Natural killer cell (primary cell): ENCODE measurements around the gene ACAP1. TPM values are rescaled to one million over a fixed set of nuclear protein-coding genes. Genes with fewer than 3 reads are reported as not detected.

Experiments used
- ATAC-seq, 3 donors: fragments of 150-1000 bp in 2 of 3; fragments of 200-7000 bp in 1 of 3; cut with Tn5 transposase; 1 replicate in 1 of 3; 2 replicates in 2 of 3; pipeline ENCODE4 v1.10.0; 2021; ENCODE audit warnings: mild to moderate bottlenecking in 2 of 3, moderate library complexity in 2 of 3
- DNase-seq, 2 donors: peaks; one replicate each; pipeline versions ENCODE4 v3.0.0 to v3.0.0-alpha.2; 2013 to 2021; ENCODE audit warnings: mixed read lengths in 1 of 2
- H3K27ac ChIP-seq: one replicate; pipeline ENCODE4 v1.5.1; 2013; ENCODE audit warnings: mild to moderate bottlenecking, low read length
- H3K27me3 ChIP-seq: one replicate; pipeline ENCODE4 v1.6.1; 2013; ENCODE audit warnings: low read length; ENCODE audit not compliant: control insufficient read depth, insufficient read depth
- H3K36me3 ChIP-seq: one replicate; pipeline ENCODE4 v1.6.1; 2013; ENCODE audit warnings: low read length; ENCODE audit not compliant: control insufficient read depth, insufficient read depth
- H3K4me1 ChIP-seq: one replicate; pipeline ENCODE4 v1.6.1; 2013; ENCODE audit warnings: low read length; ENCODE audit not compliant: control insufficient read depth, insufficient read depth
- H3K4me3 ChIP-seq: one replicate; pipeline ENCODE4 v1.5.1; 2013; ENCODE audit warnings: low read length
- H3K9me3 ChIP-seq: one replicate; pipeline ENCODE4 v1.6.1; 2013; ENCODE audit warnings: low read length; ENCODE audit not compliant: control insufficient read depth, insufficient read depth
- H3K27ac Mint-ChIP-seq, 2 donors: one replicate each; pipeline ENCODE4 v1.8.0; 2022; ENCODE audit warnings: mild to moderate bottlenecking in 2 of 2, mixed read lengths in 2 of 2, moderate library complexity in 1 of 2
- H3K27me3 Mint-ChIP-seq, 2 donors: one replicate each; pipeline ENCODE4 v1.8.0; 2022; ENCODE audit warnings: low read depth in 2 of 2, mixed read lengths in 2 of 2
- H3K36me3 Mint-ChIP-seq: one replicate; pipeline ENCODE4 v1.8.0; 2022; ENCODE audit warnings: mixed read lengths
- H3K4me1 Mint-ChIP-seq, 2 donors: one replicate each; pipeline ENCODE4 v1.8.0; 2022; ENCODE audit warnings: mixed read lengths in 2 of 2
- H3K4me3 Mint-ChIP-seq: one replicate; pipeline ENCODE4 v1.8.0; 2022; ENCODE audit warnings: mild to moderate bottlenecking, moderate library complexity, mixed read lengths
- H3K9me3 Mint-ChIP-seq, 2 donors: one replicate each; pipeline ENCODE4 v1.8.0; 2022; ENCODE audit warnings: mixed read lengths in 2 of 2
- CTCF ChIP-seq: fragments of 200-600 bp; IDR thresholded peaks from one replicate; pipeline ENCODE4 v1.8.0; 2022; ENCODE audit warnings: antibody characterized with exemption
- WGBS: methylation state at CpG from one replicate; pipeline ENCODE4 v1.1.7; 2013; ENCODE audit warnings: missing lambda C conversion rate; ENCODE audit not compliant: insufficient coverage; 5-methylcytosine and 5-hydroxymethylcytosine counted together
- intact Hi-C: fragments of 100-400 bp; cut with micrococcal nuclease; formaldehyde crosslinking; loops from one replicate; pipeline ENCODE4 v1.14.2; 2022
- total RNA-seq, 4 donors: library from RNA; stranded (reverse); fragments of 120-200 nt in 1 of 4; gene quantifications; one replicate each; pipeline versions ENCODE4 v1.2.3 to v1.2.4, GENCODE V29; 2013 to 2022

ACAP1 gene
- total RNA-seq, 3 donors from 2014 or later (not counting 1 experiment from before 2014, with no cell fraction given) = 526 to 590 (median 540) TPM

DNA sequence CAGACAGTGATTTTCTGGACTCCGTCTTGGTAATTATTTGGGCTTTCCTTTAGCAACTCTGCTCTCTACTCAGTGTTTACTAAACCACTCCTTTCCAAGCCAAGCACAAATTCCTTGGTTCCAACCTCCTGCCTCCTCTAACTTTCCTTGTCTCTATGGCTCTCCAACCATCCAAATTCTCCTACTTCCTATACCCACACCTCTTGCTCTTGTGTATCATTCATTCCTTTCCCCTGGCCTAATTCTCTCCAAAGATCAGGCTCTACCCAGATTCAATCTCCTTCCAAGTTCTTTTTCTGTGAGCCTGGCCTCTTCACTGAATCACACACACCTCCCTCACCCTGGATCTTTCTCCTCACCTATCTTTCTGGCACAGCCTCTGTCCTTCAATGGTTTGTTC is 8.3 kb upstream of the ACAP1 start:
- no peak for ATAC-seq

DNA sequence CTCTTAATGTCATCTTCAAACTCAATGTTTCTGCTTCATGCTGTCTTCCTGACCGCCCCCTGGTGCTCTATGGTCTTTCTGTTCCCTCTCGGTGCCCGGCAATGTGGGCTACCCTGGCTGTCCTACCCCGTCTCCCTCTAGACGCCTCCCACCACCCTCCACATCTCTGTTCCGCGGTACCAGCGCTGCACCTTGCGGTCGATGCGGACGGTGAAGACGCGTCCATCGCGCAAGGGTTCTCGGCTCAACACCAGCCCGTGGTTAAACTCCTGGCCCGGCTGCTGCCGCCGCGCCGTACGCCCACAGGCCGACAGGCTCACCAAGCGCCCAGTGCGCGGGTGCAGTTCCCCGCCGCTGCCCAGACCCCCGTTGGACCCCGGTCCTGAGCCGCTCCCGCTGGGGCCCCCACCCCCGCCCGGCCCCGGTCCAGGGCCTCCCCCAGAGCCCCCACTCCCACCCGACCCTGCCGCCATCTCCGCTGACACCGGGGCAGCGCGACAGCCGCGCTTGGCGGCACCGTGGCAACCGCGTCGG is 7.4 kb upstream of the ACAP1 start, which contains the start of gene NEURL4:
TSS of gene NEURL4 (minus strand) at position 496 of the 534 bp plus-strand sequence. CDS start at position 473, 23 bp downstream.
- WGBS = under 1% methylated on average over 49 of the region's 50 CpGs
- H3K27me3 ChIP-seq = no peaks in the 10 kb centered on the region
- Mint-ChIP-seq H3K27ac (peak within 1 kb of the TSS; percentile 89 to 97), H3K4me1 (peaks cover 21 to 44% of the 10 kb centered on the region in 2 donors), H3K9me3 (no peaks in the 10 kb centered on the region), H3K36me3 (no peaks in the 10 kb centered on the region), H3K27me3 (no peaks in the 10 kb centered on the region), H3K4me3 (peak within 1 kb of the TSS; percentile 96)
- H3K36me3 ChIP-seq = peaks cover 6% of the 10 kb centered on the region
- peak within 1 kb of the TSS; percentile 90 for H3K4me3 ChIP-seq
- TF ChIP-seq CTCF = no peak
- H3K27ac ChIP-seq = peak within 1 kb of the TSS; percentile 91
- ATAC-seq (peak; percentile 3 to 10 (median 9)), DNase-seq (peak in 1 of 2 donors; percentile 62)
- intact Hi-C loops = loop anchor here (1.0 to 2.0 kb wide), 3 partner anchors 14 to 48 kb away; partner anchors contain the start of genes EIF5A, GPS2 and SLC2A4
- no peaks in the 10 kb centered on the region for H3K9me3 ChIP-seq
- H3K4me1 ChIP-seq = peaks cover 34% of the 10 kb centered on the region

More for the DNA sequence above, 8.3 kb upstream of the ACAP1 start:
- Mint-ChIP-seq H3K27ac (peak overlapping the region; percentile 89 to 97), H3K27me3 (no peaks in the 10 kb centered on the region), H3K36me3 (no peaks in the 10 kb centered on the region), H3K4me1 (peaks cover 21 to 40% of the 10 kb centered on the region in 2 donors), H3K4me3 (peak overlapping the region; percentile 55), H3K9me3 (no peaks in the 10 kb centered on the region)
- Histone ChIP-seq H3K27me3 (no peaks in the 10 kb centered on the region), H3K9me3 (no peaks in the 10 kb centered on the region), H3K36me3 (peaks cover 15% of the 10 kb centered on the region), H3K4me1 (peaks cover 35% of the 10 kb centered on the region), H3K4me3 (no peak overlapping the region), H3K27ac (no peak overlapping the region)
- no peak for DNase-seq
- no peak for TF ChIP-seq CTCF
- intact Hi-C loops = loop anchor here (2.0 kb wide), 2 partner anchors 13 to 47 kb away; partner anchors contain the start of genes GPS2 and SLC2A4
- 100% methylated on average over 1 of the region's 1 CpG for WGBS

- peaks cover 4% of the 10 kb centered on the region for H3K36me3 ChIP-seq
- intact Hi-C loops = loop anchor here (1.0 to 2.0 kb wide), 3 partner anchors 15 to 49 kb away; partner anchors contain the start of genes EIF5A, GPS2 and SLC2A4
- peak; percentile 91 to 99 for DNase-seq
- Mint-ChIP-seq H3K27ac (peak overlapping the region; percentile 89 to 97), H3K9me3 (no peaks in the 10 kb centered on the region), H3K4me1 (peaks cover 21 to 40% of the 10 kb centered on the region in 2 donors), H3K27me3 (no peaks in the 10 kb centered on the region), H3K36me3 (no peaks in the 10 kb centered on the region), H3K4me3 (peak overlapping the region; percentile 96)
- WGBS = under 1% methylated on average over 43 of the region's 43 CpGs
- peak; percentile 73 to 90 (median 76) for ATAC-seq
- peak overlapping the region; percentile 91 for H3K27ac ChIP-seq
- no peak for TF ChIP-seq CTCF
- H3K27me3 ChIP-seq = no peaks in the 10 kb centered on the region
- peak overlapping the region; percentile 90 for H3K4me3 ChIP-seq
- no peaks in the 10 kb centered on the region for H3K9me3 ChIP-seq
- H3K4me1 ChIP-seq = peaks cover 30% of the 10 kb centered on the region
These were observed 6.8 kb upstream of the ACAP1 start for GRCh38 chr17:7329374-7329996.
